Astrocyte (in vitro differentiated cells and primary cell): ENCODE measurements around the gene SLC35F6. TPM values are rescaled to one million over a fixed set of nuclear protein-coding genes. Genes with fewer than 3 reads are reported as not detected.

Source experiments
- DNase-seq: peaks from one replicate; pipeline ENCODE4 v3.0.0-alpha.2; 2010; ENCODE audit warnings: low read depth
- FAIRE-seq: peaks from 2 replicates; lab custom pipeline; 2011; peaks lifted over from hg19 to GRCh38; lab: Jason Lieb, UNC
- H2AFZ ChIP-seq: 2 replicates; pipeline ENCODE4 v1.6.0; 2012; ENCODE audit warnings: low read depth, low read length, inconsistent platforms
- H3K27ac ChIP-seq: 2 replicates; pipeline ENCODE4 v1.5.1; 2011; ENCODE audit warnings: low read depth, low read length, inconsistent platforms
- H3K27me3 ChIP-seq: 2 replicates; pipeline ENCODE4 v1.6.0; 2011; ENCODE audit warnings: low read length, inconsistent platforms; ENCODE audit not compliant: insufficient read depth
- H3K36me3 ChIP-seq: 2 replicates; pipeline ENCODE4 v1.5.1; 2011; ENCODE audit warnings: low read length, inconsistent platforms; ENCODE audit not compliant: insufficient read depth
- H3K4me1 ChIP-seq: 2 replicates; pipeline ENCODE4 v1.5.1; 2011; ENCODE audit warnings: low read length, inconsistent platforms; ENCODE audit not compliant: insufficient read depth
- H3K4me2 ChIP-seq: 2 replicates; pipeline ENCODE4 v1.6.0; 2012; ENCODE audit warnings: low read length, inconsistent platforms
- H3K4me3 ChIP-seq: 2 replicates; pipeline ENCODE4 v1.5.1; 2011; ENCODE audit warnings: low read depth, mild to moderate bottlenecking, low read length, inconsistent platforms; ENCODE audit not compliant: insufficient read depth
- H3K79me2 ChIP-seq: 2 replicates; pipeline ENCODE4 v1.6.0; 2012; ENCODE audit warnings: mild to moderate bottlenecking, low read length, inconsistent platforms; ENCODE audit not compliant: insufficient read depth
- H3K9ac ChIP-seq: 2 replicates; pipeline ENCODE4 v1.6.0; 2012; ENCODE audit warnings: mild to moderate bottlenecking, low read length, inconsistent platforms
- H3K9me3 ChIP-seq: 2 replicates; pipeline ENCODE4 v1.5.1; 2012; ENCODE audit warnings: low read depth, mild to moderate bottlenecking, low read length, inconsistent platforms; ENCODE audit not compliant: insufficient read depth
- H4K20me1 ChIP-seq: 2 replicates; pipeline ENCODE4 v1.6.0; 2012; ENCODE audit warnings: low read length, inconsistent platforms; ENCODE audit not compliant: insufficient read depth
- H3K27ac Mint-ChIP-seq: one replicate; pipeline ENCODE4 v1.8.0; 2021; ENCODE audit warnings: mild to moderate bottlenecking, mixed read lengths; ENCODE audit not compliant: unreplicated experiment
- H3K27me3 Mint-ChIP-seq: one replicate; pipeline ENCODE4 v1.8.0; 2021; ENCODE audit warnings: low read depth, mixed read lengths; ENCODE audit not compliant: unreplicated experiment
- H3K36me3 Mint-ChIP-seq: one replicate; pipeline ENCODE4 v1.8.0; 2021; ENCODE audit warnings: low read depth, mixed read lengths; ENCODE audit not compliant: unreplicated experiment
- H3K4me1 Mint-ChIP-seq: one replicate; pipeline ENCODE4 v1.8.0; 2021; ENCODE audit warnings: low read depth, mixed read lengths; ENCODE audit not compliant: unreplicated experiment
- H3K4me3 Mint-ChIP-seq: one replicate; pipeline ENCODE4 v1.8.0; 2021; ENCODE audit warnings: mild to moderate bottlenecking, moderate library complexity, mixed read lengths; ENCODE audit not compliant: unreplicated experiment
- H3K9me3 Mint-ChIP-seq: one replicate; pipeline ENCODE4 v1.8.0; 2021; ENCODE audit warnings: mild to moderate bottlenecking, mixed read lengths; ENCODE audit not compliant: unreplicated experiment
- CTCF ChIP-seq: IDR thresholded peaks from 2 replicates; pipeline ENCODE4 v1.5.1; 2011; ENCODE audit warnings: low read depth, mild to moderate bottlenecking, inconsistent platforms, low read length, moderate library complexity; ENCODE audit not compliant: insufficient read depth
- EZH2 ChIP-seq: IDR thresholded peaks from 2 replicates; pipeline ENCODE4 v1.6.1; 2012; ENCODE audit warnings: mild to moderate bottlenecking, low read length, inconsistent platforms; ENCODE audit not compliant: insufficient read depth
- total RNA-seq: library from RNA; stranded (reverse); gene quantifications from 2 replicates; pipeline ENCODE4 v1.2.1, GENCODE V29; 2021

SLC35F6 gene
- total RNA-seq, 1 donor from 2014 or later: 41.9 TPM

DNA sequence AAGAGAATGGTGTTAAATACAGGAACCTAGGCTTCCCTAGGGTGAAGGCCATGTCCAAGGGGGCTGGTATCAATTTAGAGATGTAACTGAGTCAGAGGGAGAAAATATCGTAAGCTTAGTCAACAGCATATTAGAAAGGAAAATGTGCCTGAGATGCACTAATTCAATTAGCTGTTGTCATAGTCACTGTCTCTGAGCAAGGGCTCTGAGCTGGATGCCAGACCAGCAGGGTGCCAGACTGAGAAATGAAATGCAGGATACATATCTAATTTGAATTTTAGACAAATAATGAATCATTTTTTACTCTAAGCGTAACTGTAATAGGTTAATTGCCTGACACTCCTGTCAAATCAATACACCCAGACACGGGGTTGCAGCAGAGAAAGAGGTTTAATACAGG is 11.4 kb upstream of the SLC35F6 start:
- H4K20me1 ChIP-seq: no peaks in the 10 kb centered on the region
- peaks cover 4% of the 10 kb centered on the region for H3K9me3 Mint-ChIP-seq
- no peak overlapping the region for H3K27ac Mint-ChIP-seq
- H3K4me2 ChIP-seq: no peak overlapping the region
- H3K36me3 ChIP-seq: no peaks in the 10 kb centered on the region
- H3K4me3 ChIP-seq: no peak overlapping the region
- H3K4me1 Mint-ChIP-seq: peaks cover 11% of the 10 kb centered on the region
- TF ChIP-seq CTCF (no peak), EZH2 (no peak)
- no peak overlapping the region for H3K9ac ChIP-seq
- FAIRE-seq (no peak), DNase-seq (no peak)
- no peak overlapping the region for H2AFZ ChIP-seq
- H3K79me2 ChIP-seq: no peaks in the 10 kb centered on the region
- no peak overlapping the region for H3K27ac ChIP-seq
- H3K27me3 ChIP-seq: no peaks in the 10 kb centered on the region
- H3K9me3 ChIP-seq: no peaks in the 10 kb centered on the region
- peaks cover 2% of the 10 kb centered on the region for H3K27me3 Mint-ChIP-seq
- no peaks in the 10 kb centered on the region for H3K36me3 Mint-ChIP-seq
- H3K4me3 Mint-ChIP-seq: no peak overlapping the region
- peaks cover 5% of the 10 kb centered on the region for H3K4me1 ChIP-seq

DNA sequence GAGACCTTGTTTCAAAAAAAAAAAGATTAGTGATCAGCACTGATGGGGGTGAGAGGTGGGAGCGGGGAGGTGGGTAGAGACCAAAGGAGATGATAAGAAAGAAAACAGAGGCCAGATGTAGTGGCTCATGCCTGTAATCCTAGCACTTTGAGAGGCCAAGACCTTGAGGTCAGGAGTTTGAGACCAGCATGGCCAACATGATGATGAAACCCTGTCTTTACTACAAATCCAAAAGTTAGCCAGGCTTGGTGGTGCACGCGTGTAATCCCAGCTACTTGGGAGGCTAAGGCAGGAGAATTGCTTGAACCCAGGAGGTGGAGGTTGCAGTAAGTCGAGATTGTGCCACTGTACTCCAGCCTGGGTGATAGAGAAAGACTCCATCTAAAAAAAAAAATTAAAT is 9.5 kb upstream of the SLC35F6 start:
- H3K9me3 ChIP-seq: no peaks in the 10 kb centered on the region
- H3K4me1 Mint-ChIP-seq: peaks cover 23% of the 10 kb centered on the region
- no peaks in the 10 kb centered on the region for H3K27me3 ChIP-seq
- no peak overlapping the region for H3K4me3 ChIP-seq
- H3K27me3 Mint-ChIP-seq: peaks cover 2% of the 10 kb centered on the region
- H4K20me1 ChIP-seq: no peaks in the 10 kb centered on the region
- H3K27ac Mint-ChIP-seq: peak overlapping the region; percentile 58
- FAIRE-seq (no peak), DNase-seq (no peak)
- no peak overlapping the region for H2AFZ ChIP-seq
- H3K4me3 Mint-ChIP-seq: no peak overlapping the region
- H3K4me2 ChIP-seq: no peak overlapping the region
- no peaks in the 10 kb centered on the region for H3K36me3 ChIP-seq
- no peak overlapping the region for H3K27ac ChIP-seq
- H3K4me1 ChIP-seq: peaks cover 17% of the 10 kb centered on the region
- TF ChIP-seq CTCF (no peak), EZH2 (no peak)
- H3K36me3 Mint-ChIP-seq: no peaks in the 10 kb centered on the region
- H3K79me2 ChIP-seq: no peaks in the 10 kb centered on the region
- no peak overlapping the region for H3K9ac ChIP-seq
- peaks cover 4% of the 10 kb centered on the region for H3K9me3 Mint-ChIP-seq

DNA sequence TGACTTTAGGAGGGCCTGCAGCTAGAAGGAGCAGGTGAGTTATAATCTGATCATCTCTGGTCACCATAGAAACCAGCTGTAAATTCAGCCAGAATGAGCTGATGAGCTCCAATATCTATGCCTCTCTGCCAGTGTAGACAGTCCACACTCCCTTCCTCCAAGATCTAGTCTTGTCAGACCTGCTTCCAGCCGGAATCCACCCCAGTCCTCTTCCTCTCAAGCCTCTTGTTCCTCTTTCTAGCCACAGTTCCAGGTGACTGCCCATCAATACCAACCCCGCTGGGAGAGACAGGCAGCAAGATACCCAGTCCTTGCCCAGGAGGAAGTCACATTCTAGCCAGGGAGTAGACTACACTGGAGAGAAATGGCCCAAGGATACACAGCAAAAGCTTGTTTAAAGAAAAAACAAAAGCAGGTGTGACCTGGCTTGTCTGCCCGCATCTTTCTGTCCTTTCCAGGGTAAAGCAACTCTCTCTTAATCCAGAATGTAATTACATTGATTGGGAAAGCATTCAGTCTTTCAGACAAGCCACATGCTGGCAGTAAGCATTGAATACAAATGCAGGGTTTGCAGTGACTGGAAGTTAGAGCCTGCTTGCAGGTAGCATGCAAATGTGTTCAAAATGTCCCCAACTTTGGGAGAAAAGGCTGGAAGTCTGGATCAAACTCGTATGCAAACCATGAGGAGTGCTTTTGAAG is 9.0 kb upstream of the SLC35F6 start:
- Histone ChIP-seq H3K9ac (no peak overlapping the region), H3K27ac (no peak overlapping the region), H3K36me3 (no peaks in the 10 kb centered on the region), H3K4me3 (no peak overlapping the region), H4K20me1 (no peaks in the 10 kb centered on the region), H3K4me1 (peaks cover 17% of the 10 kb centered on the region), H3K9me3 (no peaks in the 10 kb centered on the region), H3K4me2 (no peak overlapping the region), H3K79me2 (no peaks in the 10 kb centered on the region), H3K27me3 (no peaks in the 10 kb centered on the region), H2AFZ (no peak overlapping the region)
- TF ChIP-seq CTCF: no peak
- TF ChIP-seq EZH2: no peak
- H3K4me1 Mint-ChIP-seq: peaks cover 20% of the 10 kb centered on the region
- peaks cover 4% of the 10 kb centered on the region for H3K9me3 Mint-ChIP-seq
- H3K4me3 Mint-ChIP-seq: no peak overlapping the region
- no peaks in the 10 kb centered on the region for H3K36me3 Mint-ChIP-seq
- no peak overlapping the region for H3K27ac Mint-ChIP-seq
- no peak for DNase-seq
- no peak for FAIRE-seq
- peaks cover 2% of the 10 kb centered on the region for H3K27me3 Mint-ChIP-seq
